Hepatocyte (in vitro differentiated cells): ENCODE results near the gene HLF. TPM values are rescaled to one million over a fixed set of nuclear protein-coding genes. Genes with fewer than 3 reads are reported as not detected.

Experiments used
- DNase-seq: peaks from one replicate; pipeline ENCODE4 v3.0.0-alpha.2; 2016; ENCODE audit warnings: low spot score
- H2AFZ ChIP-seq: fragments of 200-600 bp; sonication (generic); 2 replicates; pipeline ENCODE4 v1.6.0; 2016; ENCODE audit warnings: antibody characterized with exemption, mild to moderate bottlenecking
- H3K27ac ChIP-seq: fragments of 200-600 bp; sonication (generic); 2 replicates; pipeline ENCODE4 v1.5.1; 2016; ENCODE audit warnings: mild to moderate bottlenecking
- H3K27me3 ChIP-seq: fragments of 200-600 bp; sonication (generic); 2 replicates; pipeline ENCODE4 v1.6.1; 2016
- H3K36me3 ChIP-seq: fragments of 200-600 bp; sonication (generic); replicated peaks from 2 replicates; pipeline ENCODE4 v1.5.1; 2016; ENCODE audit warnings: low read depth; ENCODE audit not compliant: insufficient read depth
- H3K4me1 ChIP-seq: fragments of 200-600 bp; sonication (generic); 2 replicates; pipeline ENCODE4 v1.5.1; 2016; ENCODE audit warnings: mild to moderate bottlenecking, moderate library complexity; ENCODE audit not compliant: insufficient read depth
- H3K4me2 ChIP-seq: fragments of 200-600 bp; sonication (generic); 2 replicates; pipeline ENCODE4 v1.6.0; 2016
- H3K4me3 ChIP-seq: fragments of 200-600 bp; sonication (generic); 2 replicates; pipeline ENCODE4 v1.5.1; 2016; ENCODE audit warnings: mild to moderate bottlenecking
- H3K79me2 ChIP-seq: fragments of 200-600 bp; sonication (generic); 2 replicates; pipeline ENCODE4 v1.6.0; 2017; ENCODE audit warnings: mild to moderate bottlenecking
- H3K9me2 ChIP-seq: fragments of 200-600 bp; sonication (generic); replicated peaks from 2 replicates; pipeline ENCODE4 v1.6.0; 2017; ENCODE audit warnings: mild to moderate bottlenecking; ENCODE audit not compliant: insufficient read depth
- H3K9me3 ChIP-seq: fragments of 200-600 bp; sonication (generic); 2 replicates; pipeline ENCODE4 v1.5.1; 2016; ENCODE audit warnings: low read depth, mild to moderate bottlenecking
- H4K20me1 ChIP-seq: fragments of 200-600 bp; sonication (generic); 2 replicates; pipeline ENCODE4 v1.6.0; 2016; ENCODE audit warnings: mild to moderate bottlenecking; ENCODE audit not compliant: insufficient read depth, poor library complexity, severe bottlenecking
- CTCF ChIP-seq: fragments of 200-600 bp; sonication (generic); IDR thresholded peaks from 2 replicates; pipeline ENCODE4 v1.5.1; 2016; ENCODE audit warnings: antibody characterized with exemption, mild to moderate bottlenecking; ENCODE audit not compliant: poor library complexity
- EZH2 ChIP-seq: fragments of 200-600 bp; sonication (generic); IDR thresholded peaks from 2 replicates; pipeline ENCODE4 v1.6.1; 2016; ENCODE audit warnings: antibody characterized with exemption, mild to moderate bottlenecking, borderline replicate concordance
- EZH2phosphoT487 ChIP-seq: fragments of 200-600 bp; sonication (generic); IDR thresholded peaks from one replicate; pipeline ENCODE4 v1.6.1; 2018; ENCODE audit warnings: antibody characterized with exemption, mild to moderate bottlenecking, low read depth, moderate library complexity; ENCODE audit not compliant: unreplicated experiment, severe bottlenecking
- WGBS: methylation state at CpG from one replicate; pipeline ENCODE4 v1.1.6; 2016; ENCODE audit warnings: low lambda C conversion rate; ENCODE audit errors: missing lambda C conversion rate; 5-methylcytosine and 5-hydroxymethylcytosine counted together
- polyA plus RNA-seq: library from polyadenylated mRNA; unstranded; fragments of >200 nt; fragmentation: Nextera tagmentation; extraction: Ambion mirVana; gene quantifications from 2 replicates; pipeline ENCODE4 v1.2.1, GENCODE V29; 2016
- total RNA-seq: library from RNA; depleted of rRNA; stranded (reverse); fragments of >200 nt; gene quantifications from 2 replicates; pipeline ENCODE4 v1.2.3, GENCODE V29; 2014

Gene HLF
- total and polyA plus RNA-seq, 2 experiments from 2014 or later, result 0.48 to 0.60 TPM

GRCh38 chr17:55261311-55261710, 3.4 kb upstream of the HLF start:
- no peak for DNase-seq
- H3K4me2 ChIP-seq, result no peak overlapping the region
- 89% methylated on average over 2 of the region's 2 CpGs for WGBS
- no peak overlapping the region for H2AFZ ChIP-seq
- H3K9me3 ChIP-seq, result no peaks in the 10 kb centered on the region
- H3K9me2 ChIP-seq, result no peaks in the 10 kb centered on the region
- TF ChIP-seq EZH2phosphoT487 (no peak), CTCF (no peak), EZH2 (no peak)
- no peak overlapping the region for H3K27ac ChIP-seq
- H3K36me3 ChIP-seq, result no peaks in the 10 kb centered on the region
- no peaks in the 10 kb centered on the region for H3K79me2 ChIP-seq
- no peaks in the 10 kb centered on the region for H4K20me1 ChIP-seq
- H3K27me3 ChIP-seq, result peaks cover 49% of the 10 kb centered on the region
- H3K4me1 ChIP-seq, result peaks cover 18% of the 10 kb centered on the region
- H3K4me3 ChIP-seq, result no peak overlapping the region

- WGBS, result 7% methylated on average over 31 of the region's 31 CpGs
These were observed 1.0 kb upstream of the HLF start for GRCh38 chr17:55263569-55264277.

GRCh38 chr17:55264278-55264644, 499 bp upstream of the HLF start:
- H3K36me3 ChIP-seq, result no peaks in the 10 kb centered on the region
- peaks cover 76% of the 10 kb centered on the region for H3K27me3 ChIP-seq

More at GRCh38 chr17:55263569-55264277, 1.0 kb upstream of the HLF start:
- Histone ChIP-seq H2AFZ (no peak overlapping the region), H3K27ac (no peak overlapping the region), H3K79me2 (no peaks in the 10 kb centered on the region), H3K4me1 (peaks cover 18% of the 10 kb centered on the region), H3K9me2 (no peaks in the 10 kb centered on the region), H3K4me3 (no peak overlapping the region), H4K20me1 (no peaks in the 10 kb centered on the region), H3K36me3 (no peaks in the 10 kb centered on the region), H3K4me2 (peak overlapping the region; percentile 97), H3K9me3 (no peaks in the 10 kb centered on the region), H3K27me3 (peaks cover 71% of the 10 kb centered on the region)
- no peak for DNase-seq
- TF ChIP-seq EZH2phosphoT487, result no peak
- TF ChIP-seq EZH2, result peak; percentile 77
- TF ChIP-seq CTCF, result no peak

More at GRCh38 chr17:55264278-55264644, 499 bp upstream of the HLF start:
- Histone ChIP-seq H3K4me1 (peaks cover 18% of the 10 kb centered on the region), H4K20me1 (no peaks in the 10 kb centered on the region), H3K27ac (no peak overlapping the region), H3K4me2 (peak overlapping the region; percentile 97), H3K79me2 (no peaks in the 10 kb centered on the region), H3K4me3 (no peak overlapping the region), H3K9me3 (no peaks in the 10 kb centered on the region), H2AFZ (no peak overlapping the region), H3K9me2 (no peaks in the 10 kb centered on the region)
- no peak for TF ChIP-seq CTCF
- TF ChIP-seq EZH2, result peak; percentile 46
- TF ChIP-seq EZH2phosphoT487, result no peak
- WGBS, result 7% methylated on average over 13 of the region's 13 CpGs
- no peak for DNase-seq
